ENCODE measurements around the gene GPRC5C. TPM values are rescaled to one million over a fixed set of nuclear protein-coding genes. Genes with fewer than 3 reads are reported as not detected.

The GPRC5C gene
- total and polyA plus RNA-seq, 2 of the 13 experiments (the other 11 are each of a cell fraction or from before 2014, with no cell fraction given), result 85.6 to 300 TPM

DNA sequence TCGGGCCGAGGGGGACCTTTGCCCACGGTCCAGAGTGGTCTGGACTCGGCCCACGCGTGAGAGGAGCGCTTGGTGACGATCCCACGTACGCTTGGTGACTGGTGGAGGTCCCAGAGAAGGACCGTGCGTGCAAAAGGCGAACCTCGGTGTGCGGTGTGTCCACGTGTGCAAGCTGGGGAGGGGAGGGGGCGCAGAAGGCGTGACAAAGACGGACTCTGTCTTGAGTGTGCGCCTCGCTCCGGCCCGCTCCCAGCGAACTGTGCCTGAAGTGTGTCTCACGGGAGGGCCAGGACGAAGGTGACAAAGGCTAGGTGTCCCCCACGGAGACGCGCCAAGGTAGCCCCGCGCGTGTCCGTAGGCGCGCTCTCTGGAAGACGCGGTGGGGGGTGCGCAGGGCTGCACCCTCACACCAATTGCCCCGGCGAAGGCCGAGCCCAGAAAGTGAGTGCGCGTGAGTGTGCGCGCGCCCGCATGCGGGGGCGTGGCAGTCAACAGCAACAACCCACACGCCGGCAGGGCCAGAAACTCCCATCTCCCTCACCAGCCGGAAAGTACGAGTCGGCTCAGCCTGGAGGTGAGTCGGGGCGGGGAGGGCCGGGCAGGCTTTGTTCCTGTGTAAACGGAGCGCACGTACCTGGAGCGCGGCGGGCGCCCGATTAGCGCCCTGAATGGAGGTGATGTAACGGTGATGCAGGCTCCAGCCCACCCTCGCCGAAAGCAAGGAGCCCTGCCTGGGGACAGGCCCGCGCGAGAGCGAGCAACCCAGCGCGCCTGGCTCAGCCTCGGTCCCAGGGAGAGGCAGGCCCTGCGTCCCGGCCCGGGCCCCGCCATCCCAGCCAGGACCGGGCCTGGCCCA is at the start of gene GPRC5C (continued):
- 0 out of 2 replicates have a peak, but pooled peaks have one; percentile 56 for TF ChIP-seq STAT6 (CRISPR knock-in tag; IDR thresholded peaks at IDR 0.05; ENCODE audit: borderline replicate concordance)
- TF ChIP-seq, protein P1, sequence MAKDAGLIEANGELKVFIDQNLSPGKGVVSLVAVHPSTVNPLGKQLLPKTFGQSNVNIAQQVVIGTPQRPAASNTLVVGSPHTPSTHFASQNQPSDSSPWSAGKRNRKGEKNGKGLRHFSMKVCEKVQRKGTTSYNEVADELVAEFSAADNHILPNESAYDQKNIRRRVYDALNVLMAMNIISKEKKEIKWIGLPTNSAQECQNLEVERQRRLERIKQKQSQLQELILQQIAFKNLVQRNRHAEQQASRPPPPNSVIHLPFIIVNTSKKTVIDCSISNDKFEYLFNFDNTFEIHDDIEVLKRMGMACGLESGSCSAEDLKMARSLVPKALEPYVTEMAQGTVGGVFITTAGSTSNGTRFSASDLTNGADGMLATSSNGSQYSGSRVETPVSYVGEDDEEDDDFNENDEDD (CRISPR knock-in tag; IDR thresholded peaks at IDR 0.05; ENCODE audit: borderline replicate concordance), result peak; percentile 79; the same call in 1 of the 2 replicates
- peak; percentile 39; the same call in 1 of the 2 replicates for TF ChIP-seq HNRNPL (IDR thresholded peaks at IDR 0.05; ENCODE audit: low read depth, low read length)
- peak; percentile 98 for TF ChIP-seq HIVEP1 (CRISPR knock-in tag; IDR thresholded peaks at IDR 0.05)
- TF ChIP-seq ZNF709 (CRISPR knock-in tag; IDR thresholded peaks at IDR 0.05), result peak; percentile 90; the same call in 1 of the 2 replicates
- peak; percentile 8; the same call in 1 of the 2 replicates for TF ChIP-seq ZNF530 (CRISPR knock-in tag; IDR thresholded peaks at IDR 0.05; ENCODE audit: low read depth)
- no peak for TF ChIP-seq MBD4 (IDR thresholded peaks at IDR 0.05; ENCODE audit: borderline replicate concordance, low read length)
- TF ChIP-seq RXRA (CRISPR knock-in tag; IDR thresholded peaks at IDR 0.05), result peak; percentile 83
- TF ChIP-seq, protein P2, sequence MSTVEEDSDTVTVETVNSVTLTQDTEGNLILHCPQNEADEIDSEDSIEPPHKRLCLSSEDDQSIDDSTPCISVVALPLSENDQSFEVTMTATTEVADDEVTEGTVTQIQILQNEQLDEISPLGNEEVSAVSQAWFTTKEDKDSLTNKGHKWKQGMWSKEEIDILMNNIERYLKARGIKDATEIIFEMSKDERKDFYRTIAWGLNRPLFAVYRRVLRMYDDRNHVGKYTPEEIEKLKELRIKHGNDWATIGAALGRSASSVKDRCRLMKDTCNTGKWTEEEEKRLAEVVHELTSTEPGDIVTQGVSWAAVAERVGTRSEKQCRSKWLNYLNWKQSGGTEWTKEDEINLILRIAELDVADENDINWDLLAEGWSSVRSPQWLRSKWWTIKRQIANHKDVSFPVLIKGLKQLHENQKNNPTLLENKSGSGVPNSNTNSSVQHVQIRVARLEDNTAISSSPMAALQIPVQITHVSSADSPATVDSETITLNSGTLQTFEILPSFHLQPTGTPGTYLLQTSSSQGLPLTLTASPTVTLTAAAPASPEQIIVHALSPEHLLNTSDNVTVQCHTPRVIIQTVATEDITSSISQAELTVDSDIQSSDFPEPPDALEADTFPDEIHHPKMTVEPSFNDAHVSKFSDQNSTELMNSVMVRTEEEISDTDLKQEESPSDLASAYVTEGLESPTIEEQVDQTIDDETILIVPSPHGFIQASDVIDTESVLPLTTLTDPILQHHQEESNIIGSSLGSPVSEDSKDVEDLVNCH (CRISPR knock-in tag; IDR thresholded peaks at IDR 0.05), result no peak; the same call in 1 of the 2 replicates
- no peak for TF ChIP-seq MAFK (conservative IDR thresholded peaks at IDR 0.05 in 1 of 2, IDR thresholded peaks at IDR 0.05 in 1 of 2; ENCODE audit: low read length in 2 of 2)
- TF ChIP-seq RFXANK (CRISPR knock-in tag; IDR thresholded peaks at IDR 0.05), result 0 out of 2 replicates have a peak, but pooled peaks have one; percentile 25
- no peak for TF ChIP-seq NFRKB (IDR thresholded peaks at IDR 0.05)
- TF ChIP-seq KLF6 (CRISPR knock-in tag; IDR thresholded peaks at IDR 0.05), result peak; percentile 25; the same call in 1 of the 2 replicates
- TF ChIP-seq POLR2AphosphoS5 (IDR thresholded peaks at IDR 0.05; ENCODE audit: low read depth, low read length), result peak; percentile 83
- peak; percentile 93; the same call in 1 of the 2 replicates for TF ChIP-seq ZNF674 (CRISPR knock-in tag; IDR thresholded peaks at IDR 0.05; ENCODE audit: low read depth)
- TF ChIP-seq JARID2 (CRISPR knock-in tag; IDR thresholded peaks at IDR 0.05; ENCODE audit: insufficient replicate concordance), result peak; percentile 95
- peak; percentile 77 for TF ChIP-seq MIER3 (CRISPR knock-in tag; IDR thresholded peaks at IDR 0.05; ENCODE audit: borderline replicate concordance)
- peak; percentile 98 for TF ChIP-seq SAP130 (CRISPR knock-in tag; IDR thresholded peaks at IDR 0.05; ENCODE audit: low read depth)
- TF ChIP-seq HNRNPH1 (optimal IDR thresholded peaks at IDR 0.05; ENCODE audit: low read depth, low read length), result peak; percentile 34
- peak; percentile 11; the same call in 1 of the 2 replicates for TF ChIP-seq REXO4 (CRISPR knock-in tag; IDR thresholded peaks at IDR 0.05; ENCODE audit: borderline replicate concordance)
- TF ChIP-seq ZNF414 (CRISPR knock-in tag; IDR thresholded peaks at IDR 0.05), result peak; percentile 86
- no peak for TF ChIP-seq ZNF816 (CRISPR knock-in tag; IDR thresholded peaks at IDR 0.05; ENCODE audit: borderline replicate concordance)
- TF ChIP-seq ETV5 (CRISPR knock-in tag; IDR thresholded peaks at IDR 0.05; ENCODE audit: borderline replicate concordance), result peak; percentile 64; the same call in 1 of the 2 replicates

All from HepG2 (cell line).